Stomach smooth muscle (tissue), 2 donors: ENCODE measurements around the gene ABCC6.
"Not testable (repeated sequence)": the region's sequence is repeated elsewhere in the genome, so short reads cannot be mapped to it uniquely, and the experiment has no call there.

Experiments
- H3K27ac ChIP-seq: one replicate; pipeline ENCODE4 v1.7.0; 2013; ENCODE audit warnings: mild to moderate bottlenecking, low read length, inconsistent platforms
- H3K27me3 ChIP-seq, 2 donors: one replicate each; pipeline ENCODE4 v1.7.0; 2013; ENCODE audit warnings: low read length in 2 of 2; ENCODE audit not compliant: insufficient read depth in 2 of 2, control insufficient read depth in 1 of 2
- H3K36me3 ChIP-seq, 2 donors: one replicate each; pipeline ENCODE4 v1.7.0; 2013; ENCODE audit warnings: low read length in 2 of 2; ENCODE audit not compliant: control insufficient read depth in 2 of 2, insufficient read depth in 2 of 2
- H3K4me1 ChIP-seq: one replicate; pipeline ENCODE4 v1.7.0; 2013; ENCODE audit warnings: low read length; ENCODE audit not compliant: control insufficient read depth, insufficient read depth
- H3K4me3 ChIP-seq, 2 donors: one replicate each; pipeline ENCODE4 v1.7.0; 2013; ENCODE audit warnings: low read length in 2 of 2
- H3K9ac ChIP-seq, 2 donors: one replicate each; pipeline ENCODE4 v1.7.0; 2013; ENCODE audit warnings: low read length in 2 of 2, mild to moderate bottlenecking in 1 of 2
- H3K9me3 ChIP-seq, 2 donors: one replicate each; pipeline ENCODE4 v1.7.0; 2013; ENCODE audit warnings: low read length in 2 of 2; ENCODE audit not compliant: control insufficient read depth in 2 of 2
- donor health status: healthy.
- donor health status: Pancreatic carcinoma.

ABCC6 gene

DNA sequence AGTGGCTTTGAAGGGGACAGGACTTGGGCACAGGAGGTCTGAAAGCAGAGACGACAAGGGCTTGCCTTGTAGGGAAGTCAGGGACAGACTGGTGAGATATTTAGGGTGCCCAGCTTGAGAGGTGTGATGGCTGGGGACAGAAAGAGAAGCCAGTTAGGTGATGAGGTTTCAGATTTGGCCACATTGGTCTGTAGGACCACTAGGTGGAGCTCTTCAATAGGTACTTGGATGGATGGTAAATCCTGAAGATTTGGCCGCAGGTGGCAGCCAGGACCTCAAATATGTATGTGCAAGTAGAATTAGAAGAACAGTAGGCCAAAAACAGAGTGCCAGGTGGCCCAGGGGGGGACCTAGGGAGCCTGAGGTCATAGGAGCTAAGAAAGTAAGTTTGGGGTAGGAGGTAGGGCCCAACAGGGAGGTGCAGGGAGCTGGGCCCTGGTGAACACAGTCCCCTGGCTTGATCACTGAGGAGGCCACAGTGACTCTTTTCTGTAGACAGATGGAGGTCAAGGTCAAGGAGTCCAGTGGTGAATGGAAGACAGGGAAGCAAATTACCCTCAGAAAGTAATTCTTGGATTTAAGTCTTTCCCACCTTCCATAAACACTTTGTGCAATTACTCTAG, 34.1 kb upstream of the ABCC6 start:
- not testable (repeated sequence) for H3K36me3 ChIP-seq, H3K27me3 ChIP-seq, H3K4me1 ChIP-seq, H3K27ac ChIP-seq, H3K4me3 ChIP-seq, H3K9me3 ChIP-seq, H3K9ac ChIP-seq

DNA sequence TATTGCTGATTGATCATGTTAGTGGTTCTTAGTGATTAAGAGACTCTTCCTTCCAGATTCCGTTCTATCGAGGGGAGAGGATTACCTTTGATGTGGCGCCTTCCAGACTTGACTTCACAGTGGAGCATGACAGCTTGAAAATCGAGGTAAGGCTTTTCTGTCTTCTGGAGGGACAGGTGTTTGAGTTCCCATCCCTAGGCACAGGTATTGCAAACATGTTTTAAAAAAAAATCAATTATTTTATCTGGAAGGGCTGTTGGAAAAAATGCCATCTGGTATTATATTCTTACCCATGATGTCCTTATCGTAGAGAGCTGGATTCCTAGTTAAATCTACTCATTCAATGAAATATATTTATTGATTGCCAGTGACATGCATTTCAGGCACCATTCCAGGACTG, 29.1 kb upstream of the ABCC6 start:
- H3K4me3 ChIP-seq, H3K9me3 ChIP-seq, H3K27ac ChIP-seq, H3K9ac ChIP-seq, H3K36me3 ChIP-seq, H3K27me3 ChIP-seq, H3K4me1 ChIP-seq: not testable (repeated sequence)

DNA sequence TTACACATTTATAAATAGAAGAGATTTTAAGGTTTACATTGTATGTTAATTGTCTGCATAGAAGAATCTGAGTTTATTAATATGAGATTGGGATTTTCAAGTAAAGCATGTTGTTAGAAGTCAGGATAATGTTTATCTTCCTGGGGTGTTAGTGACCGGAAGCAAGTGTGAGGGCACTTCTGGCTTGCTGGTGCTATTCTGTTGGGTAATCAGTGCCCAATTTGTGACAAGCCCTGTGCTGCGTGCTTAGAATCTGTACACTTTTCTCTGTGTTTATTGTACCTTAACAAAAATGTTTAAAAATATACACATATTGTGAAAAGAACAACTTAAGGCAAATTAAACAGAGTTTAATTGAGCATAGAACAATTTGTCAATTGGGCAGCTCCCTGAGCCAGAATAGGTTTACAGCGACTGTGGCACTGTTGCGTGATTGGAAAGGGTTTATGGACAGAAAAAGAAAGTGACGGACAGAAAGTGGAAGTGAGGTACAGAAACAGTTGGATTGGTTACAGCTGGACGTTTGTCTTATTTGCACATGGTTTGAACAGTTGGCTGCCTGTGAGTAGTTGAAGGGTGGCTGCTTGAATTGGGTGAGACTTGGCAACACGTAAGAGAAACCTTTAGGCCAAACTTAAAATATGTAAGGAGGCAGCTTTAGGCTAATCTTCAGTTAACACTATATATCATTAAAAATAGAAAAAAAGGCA, 26.5 kb upstream of the ABCC6 start:
- not testable (repeated sequence) for H3K4me1 ChIP-seq, H3K4me3 ChIP-seq, H3K36me3 ChIP-seq, H3K27ac ChIP-seq, H3K27me3 ChIP-seq, H3K9ac ChIP-seq, H3K9me3 ChIP-seq

DNA sequence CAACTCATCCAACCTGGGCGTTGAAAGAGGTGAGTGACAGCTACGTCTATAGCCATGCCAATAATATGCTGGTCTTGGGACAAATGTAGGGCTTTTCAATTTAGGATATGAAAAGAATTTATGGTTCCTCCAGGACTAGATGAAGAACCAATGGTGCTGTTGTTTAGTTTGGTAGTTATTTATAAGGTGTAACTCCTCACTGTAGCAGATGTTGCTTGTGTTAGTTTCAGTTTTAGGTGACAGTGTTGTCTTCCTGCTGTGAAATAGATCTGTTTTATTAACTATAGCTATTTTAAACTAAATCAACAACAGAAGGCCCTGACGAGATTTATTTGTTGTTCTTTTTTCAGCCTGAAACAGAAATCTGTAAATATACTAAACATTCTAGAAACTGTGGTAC, 24.1 kb upstream of the ABCC6 start:
- H3K27ac ChIP-seq, H3K4me3 ChIP-seq, H3K27me3 ChIP-seq, H3K36me3 ChIP-seq, H3K9me3 ChIP-seq, H3K9ac ChIP-seq, H3K4me1 ChIP-seq: not testable (repeated sequence)

DNA sequence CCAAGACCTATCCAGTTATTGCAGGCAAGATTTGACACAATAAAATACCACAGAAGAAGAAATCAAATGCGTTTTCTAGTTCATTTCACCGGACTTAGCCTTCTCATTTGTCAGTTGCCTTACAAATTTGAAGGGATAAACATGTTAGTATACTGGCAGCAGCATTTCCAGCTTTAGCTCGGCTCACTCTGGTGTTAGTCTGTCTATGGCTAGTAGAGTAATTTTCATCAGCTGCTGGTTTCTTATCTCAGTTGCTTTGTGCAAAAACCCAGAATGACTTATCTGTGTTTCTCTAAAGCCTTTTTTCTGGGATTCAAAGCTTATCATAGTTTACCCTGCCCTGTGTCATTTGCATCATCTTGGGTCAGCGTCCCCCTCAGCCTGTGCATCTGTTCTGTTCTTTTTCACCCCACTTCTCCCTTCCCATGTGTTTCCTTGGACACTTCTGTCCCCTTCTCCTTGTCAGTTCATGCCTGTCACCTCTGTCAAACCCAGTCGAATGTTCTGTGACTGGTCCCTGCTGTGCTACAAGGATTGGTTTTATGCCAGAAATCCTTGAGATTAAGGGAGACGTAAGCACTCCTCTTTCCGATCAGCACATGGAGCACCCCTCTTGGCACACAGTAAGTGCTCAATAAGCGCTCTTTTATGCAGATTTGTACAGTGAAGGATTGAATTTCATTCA, 23.4 kb upstream of the ABCC6 start:
- H3K27ac ChIP-seq, H3K27me3 ChIP-seq, H3K36me3 ChIP-seq, H3K9me3 ChIP-seq, H3K4me3 ChIP-seq, H3K4me1 ChIP-seq, H3K9ac ChIP-seq: not testable (repeated sequence)

DNA sequence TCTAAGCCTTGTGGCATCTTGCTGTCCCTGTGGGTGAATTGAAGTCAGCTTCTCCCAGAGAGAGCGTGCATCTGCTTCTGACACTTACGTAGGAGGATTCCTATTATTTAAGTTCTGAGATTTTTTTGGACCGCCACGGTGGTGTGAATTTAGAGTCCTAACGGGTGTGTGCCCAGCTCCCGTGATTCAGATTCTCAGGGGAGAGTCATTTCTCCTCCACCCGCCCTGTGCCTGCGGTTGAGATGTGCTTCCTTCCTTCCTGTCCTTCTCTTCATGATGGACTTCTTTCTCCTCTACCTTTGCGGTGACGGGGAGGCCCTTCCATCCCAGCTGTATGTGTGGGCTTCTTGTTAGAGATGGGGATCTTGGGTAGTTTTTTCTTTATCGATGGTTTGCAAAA, 20.6 kb upstream of the ABCC6 start:
- not testable (repeated sequence) for H3K27me3 ChIP-seq, H3K36me3 ChIP-seq, H3K9me3 ChIP-seq, H3K4me1 ChIP-seq, H3K4me3 ChIP-seq, H3K27ac ChIP-seq, H3K9ac ChIP-seq

DNA sequence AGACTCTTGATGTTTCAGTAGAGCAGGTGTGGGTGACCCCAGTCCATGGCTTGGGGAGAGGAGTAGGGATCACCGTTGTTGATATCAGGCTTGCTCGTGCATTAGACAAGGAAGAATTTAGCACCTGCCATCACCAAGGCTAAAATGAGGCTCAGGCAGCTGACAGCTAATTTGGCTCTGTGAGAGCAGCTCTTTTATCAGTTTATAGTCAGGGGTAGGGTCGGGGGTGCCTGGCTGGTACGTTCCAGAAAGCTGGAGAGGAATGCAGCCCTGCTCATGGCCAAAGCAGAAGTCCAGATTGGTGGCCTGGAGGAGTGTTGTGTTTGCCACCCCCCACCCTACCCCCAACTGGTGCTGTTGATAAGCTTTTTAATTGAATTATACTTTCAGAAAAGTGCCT, 17.4 kb upstream of the ABCC6 start:
- H3K4me3 ChIP-seq, H3K36me3 ChIP-seq, H3K27me3 ChIP-seq, H3K9me3 ChIP-seq, H3K9ac ChIP-seq, H3K27ac ChIP-seq, H3K4me1 ChIP-seq: not testable (repeated sequence)

DNA sequence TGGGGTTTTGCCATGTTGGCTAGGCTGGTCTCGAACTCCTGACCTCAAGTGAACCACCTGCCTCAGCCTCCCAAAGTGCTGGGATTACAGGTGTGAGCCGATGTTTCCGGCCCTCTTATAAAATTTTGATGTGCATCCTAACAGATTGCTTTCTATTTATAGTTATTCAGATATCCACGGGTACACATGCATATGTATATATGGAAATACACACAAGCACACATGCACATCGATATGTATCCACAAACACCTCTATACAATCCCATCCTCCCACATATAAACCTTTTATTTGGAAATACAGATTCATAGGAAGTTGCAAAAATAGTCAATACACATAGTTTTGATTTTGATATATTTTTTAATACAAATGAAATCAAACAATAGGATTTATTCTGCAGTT, 14.4 kb upstream of the ABCC6 start:
- H3K27ac ChIP-seq, H3K27me3 ChIP-seq, H3K9me3 ChIP-seq, H3K9ac ChIP-seq, H3K36me3 ChIP-seq, H3K4me3 ChIP-seq, H3K4me1 ChIP-seq: not testable (repeated sequence)

DNA sequence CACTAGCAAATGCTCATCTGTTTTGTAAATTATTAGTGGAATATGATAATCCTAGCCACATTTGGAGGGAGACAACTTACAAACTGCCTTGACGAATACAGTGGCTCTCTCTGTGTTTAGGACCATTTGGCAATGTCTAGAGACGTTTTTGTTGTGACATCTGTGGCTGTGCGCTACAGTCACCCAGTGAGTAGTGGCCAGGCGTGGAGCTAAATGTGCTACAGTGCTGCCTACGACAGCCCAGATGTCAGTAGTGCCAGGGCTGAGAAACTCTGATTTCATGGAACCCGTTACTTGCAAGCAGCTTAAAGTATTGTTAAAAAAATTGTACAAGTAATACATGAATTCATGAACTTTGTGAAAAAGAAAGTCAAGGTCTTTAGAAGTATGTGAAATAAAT, 13.8 kb upstream of the ABCC6 start:
- not testable (repeated sequence) for H3K27ac ChIP-seq, H3K27me3 ChIP-seq, H3K36me3 ChIP-seq, H3K4me3 ChIP-seq, H3K9ac ChIP-seq, H3K4me1 ChIP-seq, H3K9me3 ChIP-seq

DNA sequence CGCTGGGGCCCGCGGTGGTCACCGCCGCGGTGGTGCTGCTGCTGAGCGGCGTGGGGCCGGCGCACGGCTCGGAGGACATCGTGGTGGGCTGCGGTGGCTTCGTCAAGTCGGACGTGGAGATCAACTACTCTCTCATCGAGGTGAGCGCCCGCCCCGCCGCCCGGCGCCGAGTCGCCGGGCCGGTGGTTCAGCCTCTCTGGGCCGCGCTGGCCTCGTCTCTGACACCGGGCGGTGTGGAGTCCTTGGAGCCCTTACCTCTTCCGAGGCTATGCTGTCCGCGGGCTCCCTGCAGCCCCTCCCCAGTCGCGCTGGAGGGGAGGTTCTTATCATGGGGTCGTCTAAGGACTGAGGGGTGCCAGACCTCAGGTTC, 9.4 kb upstream of the ABCC6 start:
- not testable (repeated sequence) for H3K9me3 ChIP-seq, H3K27ac ChIP-seq, H3K9ac ChIP-seq, H3K4me1 ChIP-seq, H3K4me3 ChIP-seq, H3K27me3 ChIP-seq, H3K36me3 ChIP-seq

DNA sequence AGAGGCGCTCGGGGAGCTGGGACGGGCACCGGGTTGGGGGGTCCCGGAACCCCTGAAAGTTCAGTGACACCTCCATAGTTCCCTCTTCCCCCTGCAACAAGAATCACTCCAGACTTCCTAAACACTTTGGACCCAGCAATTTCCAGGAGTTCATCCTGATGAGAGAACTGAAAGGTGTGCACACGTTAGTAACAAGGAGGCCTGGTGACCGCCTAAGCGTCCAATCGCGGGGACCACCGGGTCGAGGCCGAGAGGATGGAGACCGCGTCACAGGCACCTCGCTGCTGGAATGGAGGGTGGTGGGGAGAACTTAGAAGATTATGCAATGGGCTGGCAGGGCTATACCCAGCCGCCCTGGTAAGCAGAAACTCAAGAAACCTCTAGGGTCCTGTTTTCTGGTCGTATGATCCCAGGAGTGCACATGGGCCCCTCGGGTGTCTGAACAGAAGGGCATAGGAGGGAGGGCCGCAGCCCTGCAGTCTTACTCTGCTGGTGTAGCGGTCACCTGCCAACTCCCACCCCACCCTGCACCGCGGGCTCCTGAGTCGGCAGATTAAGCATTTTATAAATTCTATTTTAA, 458 bp upstream of the ABCC6 start:
- H3K4me1 ChIP-seq, H3K36me3 ChIP-seq, H3K27me3 ChIP-seq, H3K9ac ChIP-seq, H3K9me3 ChIP-seq, H3K27ac ChIP-seq: not testable (repeated sequence)
- peak overlapping the region in 1 of 2 donors; percentile 35 for H3K4me3 ChIP-seq
